ENCODE data around the gene SCAF1. TPM values are rescaled to one million over a fixed set of nuclear protein-coding genes. Genes with fewer than 3 reads are reported as not detected.

The SCAF1 gene
- total and polyA plus RNA-seq, 2 of the 13 experiments (the other 11 are each of a cell fraction or from before 2014, with no cell fraction given), result 3.3 to 6.1 TPM

DNA sequence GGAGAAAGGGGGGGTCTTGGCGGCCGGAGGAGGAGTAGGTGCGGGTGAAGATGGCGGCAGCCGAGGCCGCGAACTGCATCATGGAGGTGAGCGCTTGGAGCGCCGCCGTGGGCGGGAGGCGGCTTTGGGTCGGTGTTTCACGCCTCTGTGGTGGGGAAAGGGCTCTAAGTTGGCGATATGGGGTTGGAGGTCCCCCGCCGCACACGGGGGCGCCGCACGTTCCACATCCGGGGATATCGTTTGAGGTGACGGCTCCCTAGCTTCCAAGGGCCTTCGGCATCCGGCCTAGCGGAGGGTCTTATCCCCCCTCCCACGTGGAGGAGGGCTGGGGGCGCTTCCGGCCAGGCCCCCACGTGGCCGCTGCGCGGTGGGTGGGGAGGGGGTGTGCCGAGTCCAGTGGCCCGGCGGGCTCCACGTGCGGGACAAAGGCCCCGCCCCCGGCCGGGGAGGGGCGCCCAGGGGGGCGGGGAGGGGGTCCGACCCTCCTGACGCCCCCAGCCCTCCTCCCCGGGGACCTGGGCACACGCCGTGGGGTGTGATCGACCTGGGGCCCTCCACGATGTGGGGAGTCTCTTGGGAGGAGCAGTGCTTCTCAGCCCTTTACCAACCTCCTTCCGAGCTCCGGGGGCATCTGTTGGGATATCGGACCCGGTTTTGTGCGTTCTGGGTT is 35.4 kb downstream of the SCAF1 start, which contains the start of gene PRMT1 (continued):
- TF ChIP-seq FOXA1 (IDR thresholded peaks at IDR 0.05) (no peak), FOXA1 (CRISPR knock-in tag; IDR thresholded peaks at IDR 0.05) (no peak), PLRG1 (conservative IDR thresholded peaks at IDR 0.05) (no peak), ZNF160 (CRISPR knock-in tag; IDR thresholded peaks at IDR 0.05) (peak; percentile 15; the same call in 1 of the 2 replicates), MBNL3 (CRISPR knock-in tag; conservative IDR thresholded peaks at IDR 0.05) (no peak), HOXA3 (CRISPR knock-in tag; IDR thresholded peaks at IDR 0.05) (peak; percentile 85), GPN1 (CRISPR knock-in tag; IDR thresholded peaks at IDR 0.05; ENCODE audit: borderline replicate concordance) (no peak), HNRNPK (IDR thresholded peaks at IDR 0.05; ENCODE audit: low read depth, low read length, poor library complexity, severe bottlenecking) (peak; percentile 77), NAIF1 (CRISPR knock-in tag; IDR thresholded peaks at IDR 0.05; ENCODE audit: borderline replicate concordance) (no peak), ZNF543 (CRISPR knock-in tag; IDR thresholded peaks at IDR 0.05) (0 out of 2 replicates have a peak, but pooled peaks have one; percentile 61), ZNF33B (CRISPR knock-in tag; IDR thresholded peaks at IDR 0.05) (no peak), ZSCAN30 (CRISPR knock-in tag; IDR thresholded peaks at IDR 0.05) (0 out of 2 replicates have a peak, but pooled peaks have one; percentile 12), ZNF484 (CRISPR knock-in tag; IDR thresholded peaks at IDR 0.05; ENCODE audit: borderline replicate concordance, low read depth) (no peak), ZNF564 (CRISPR knock-in tag; IDR thresholded peaks at IDR 0.05) (no peak), ZNF878 (CRISPR knock-in tag; IDR thresholded peaks at IDR 0.05) (no peak), MED1 (CRISPR knock-in tag; IDR thresholded peaks at IDR 0.05) (0 out of 2 replicates have a peak, but pooled peaks have one; percentile 9), GTF2F1 (IDR thresholded peaks at IDR 0.05; ENCODE audit: low read length) (0 out of 2 replicates have a peak, but pooled peaks have one; percentile 58), CCAR2 (optimal IDR thresholded peaks at IDR 0.05; ENCODE audit: low read depth, low read length) (no peak)
- TF ChIP-seq, protein P1, sequence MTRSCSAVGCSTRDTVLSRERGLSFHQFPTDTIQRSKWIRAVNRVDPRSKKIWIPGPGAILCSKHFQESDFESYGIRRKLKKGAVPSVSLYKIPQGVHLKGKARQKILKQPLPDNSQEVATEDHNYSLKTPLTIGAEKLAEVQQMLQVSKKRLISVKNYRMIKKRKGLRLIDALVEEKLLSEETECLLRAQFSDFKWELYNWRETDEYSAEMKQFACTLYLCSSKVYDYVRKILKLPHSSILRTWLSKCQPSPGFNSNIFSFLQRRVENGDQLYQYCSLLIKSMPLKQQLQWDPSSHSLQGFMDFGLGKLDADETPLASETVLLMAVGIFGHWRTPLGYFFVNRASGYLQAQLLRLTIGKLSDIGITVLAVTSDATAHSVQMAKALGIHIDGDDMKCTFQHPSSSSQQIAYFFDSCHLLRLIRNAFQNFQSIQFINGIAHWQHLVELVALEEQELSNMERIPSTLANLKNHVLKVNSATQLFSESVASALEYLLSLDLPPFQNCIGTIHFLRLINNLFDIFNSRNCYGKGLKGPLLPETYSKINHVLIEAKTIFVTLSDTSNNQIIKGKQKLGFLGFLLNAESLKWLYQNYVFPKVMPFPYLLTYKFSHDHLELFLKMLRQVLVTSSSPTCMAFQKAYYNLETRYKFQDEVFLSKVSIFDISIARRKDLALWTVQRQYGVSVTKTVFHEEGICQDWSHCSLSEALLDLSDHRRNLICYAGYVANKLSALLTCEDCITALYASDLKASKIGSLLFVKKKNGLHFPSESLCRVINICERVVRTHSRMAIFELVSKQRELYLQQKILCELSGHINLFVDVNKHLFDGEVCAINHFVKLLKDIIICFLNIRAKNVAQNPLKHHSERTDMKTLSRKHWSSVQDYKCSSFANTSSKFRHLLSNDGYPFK (CRISPR knock-in tag; IDR thresholded peaks at IDR 0.05; ENCODE audit: borderline replicate concordance), result no peak
- TF ChIP-seq, protein P2, sequence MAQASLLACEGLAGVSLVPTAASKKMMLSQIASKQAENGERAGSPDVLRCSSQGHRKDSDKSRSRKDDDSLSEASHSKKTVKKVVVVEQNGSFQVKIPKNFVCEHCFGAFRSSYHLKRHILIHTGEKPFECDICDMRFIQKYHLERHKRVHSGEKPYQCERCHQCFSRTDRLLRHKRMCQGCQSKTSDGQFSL (CRISPR knock-in tag; IDR thresholded peaks at IDR 0.05), result peak; percentile 84
- TF ChIP-seq, protein P3, sequence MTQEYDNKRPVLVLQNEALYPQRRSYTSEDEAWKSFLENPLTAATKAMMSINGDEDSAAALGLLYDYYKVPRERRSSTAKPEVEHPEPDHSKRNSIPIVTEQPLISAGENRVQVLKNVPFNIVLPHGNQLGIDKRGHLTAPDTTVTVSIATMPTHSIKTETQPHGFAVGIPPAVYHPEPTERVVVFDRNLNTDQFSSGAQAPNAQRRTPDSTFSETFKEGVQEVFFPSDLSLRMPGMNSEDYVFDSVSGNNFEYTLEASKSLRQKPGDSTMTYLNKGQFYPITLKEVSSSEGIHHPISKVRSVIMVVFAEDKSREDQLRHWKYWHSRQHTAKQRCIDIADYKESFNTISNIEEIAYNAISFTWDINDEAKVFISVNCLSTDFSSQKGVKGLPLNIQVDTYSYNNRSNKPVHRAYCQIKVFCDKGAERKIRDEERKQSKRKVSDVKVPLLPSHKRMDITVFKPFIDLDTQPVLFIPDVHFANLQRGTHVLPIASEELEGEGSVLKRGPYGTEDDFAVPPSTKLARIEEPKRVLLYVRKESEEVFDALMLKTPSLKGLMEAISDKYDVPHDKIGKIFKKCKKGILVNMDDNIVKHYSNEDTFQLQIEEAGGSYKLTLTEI (CRISPR knock-in tag; conservative IDR thresholded peaks at IDR 0.05), result no peak
- TF ChIP-seq, protein P4, sequence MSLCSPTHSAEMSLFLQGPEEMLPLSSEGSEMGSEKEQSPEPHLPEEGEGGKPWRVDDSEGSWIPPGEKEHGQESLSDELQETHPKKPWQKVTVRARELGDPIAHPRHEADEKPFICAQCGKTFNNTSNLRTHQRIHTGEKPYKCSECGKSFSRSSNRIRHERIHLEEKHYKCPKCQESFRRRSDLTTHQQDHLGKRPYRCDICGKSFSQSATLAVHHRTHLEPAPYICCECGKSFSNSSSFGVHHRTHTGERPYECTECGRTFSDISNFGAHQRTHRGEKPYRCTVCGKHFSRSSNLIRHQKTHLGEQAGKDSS (CRISPR knock-in tag; IDR thresholded peaks at IDR 0.05; ENCODE audit: borderline replicate concordance, low read depth), result no peak
- TF ChIP-seq, protein P5, sequence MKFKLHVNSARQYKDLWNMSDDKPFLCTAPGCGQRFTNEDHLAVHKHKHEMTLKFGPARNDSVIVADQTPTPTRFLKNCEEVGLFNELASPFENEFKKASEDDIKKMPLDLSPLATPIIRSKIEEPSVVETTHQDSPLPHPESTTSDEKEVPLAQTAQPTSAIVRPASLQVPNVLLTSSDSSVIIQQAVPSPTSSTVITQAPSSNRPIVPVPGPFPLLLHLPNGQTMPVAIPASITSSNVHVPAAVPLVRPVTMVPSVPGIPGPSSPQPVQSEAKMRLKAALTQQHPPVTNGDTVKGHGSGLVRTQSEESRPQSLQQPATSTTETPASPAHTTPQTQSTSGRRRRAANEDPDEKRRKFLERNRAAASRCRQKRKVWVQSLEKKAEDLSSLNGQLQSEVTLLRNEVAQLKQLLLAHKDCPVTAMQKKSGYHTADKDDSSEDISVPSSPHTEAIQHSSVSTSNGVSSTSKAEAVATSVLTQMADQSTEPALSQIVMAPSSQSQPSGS (CRISPR knock-in tag; IDR thresholded peaks at IDR 0.05), result no peak

All from HepG2 (cell line).